Urinary bladder (tissue), 4 donors: ENCODE data around the gene SLC10A7. TPM values are rescaled to one million over a fixed set of nuclear protein-coding genes. Genes with fewer than 3 reads are reported as not detected.

Experiments
- DNase-seq: peaks from one replicate; pipeline ENCODE4 v3.0.0-alpha.2; 2015; ENCODE audit errors: extremely low spot score
- H3K27ac ChIP-seq: one replicate; pipeline ENCODE4 v1.5.1; 2013; ENCODE audit warnings: low read depth, mild to moderate bottlenecking, moderate library complexity
- H3K36me3 ChIP-seq: one replicate; pipeline ENCODE4 v1.6.1; 2013; ENCODE audit warnings: mild to moderate bottlenecking, moderate library complexity; ENCODE audit not compliant: insufficient read depth
- H3K4me1 ChIP-seq: one replicate; pipeline ENCODE4 v1.6.1; 2013; ENCODE audit warnings: mild to moderate bottlenecking, moderate library complexity; ENCODE audit not compliant: insufficient read depth
- H3K4me3 ChIP-seq: one replicate; pipeline ENCODE4 v1.5.1; 2013; ENCODE audit warnings: low read depth, low read length
- WGBS: extraction: QIAGEN DNeasy Blood & Tissue Kit; methylation state at CpG from one replicate; pipeline ENCODE4 v1.1.7; 2013; 5-methylcytosine and 5-hydroxymethylcytosine counted together
- polyA plus RNA-seq: library from polyadenylated mRNA; stranded (reverse); fragments of 200-250 nt; gene quantifications from one replicate; pipeline ENCODE4 v1.2.3, GENCODE V29; 2013
- total RNA-seq: library from RNA; depleted of rRNA; stranded (reverse); fragments of >200 nt; gene quantifications from one replicate; pipeline ENCODE4 v1.2.3, GENCODE V29; 2014
- donor health status: healthy with polysubstance abuse.
- donor health status: healthy.

Gene SLC10A7
- total and polyA plus RNA-seq, 2 donors, result 5.4 to 42.9 TPM

DNA sequence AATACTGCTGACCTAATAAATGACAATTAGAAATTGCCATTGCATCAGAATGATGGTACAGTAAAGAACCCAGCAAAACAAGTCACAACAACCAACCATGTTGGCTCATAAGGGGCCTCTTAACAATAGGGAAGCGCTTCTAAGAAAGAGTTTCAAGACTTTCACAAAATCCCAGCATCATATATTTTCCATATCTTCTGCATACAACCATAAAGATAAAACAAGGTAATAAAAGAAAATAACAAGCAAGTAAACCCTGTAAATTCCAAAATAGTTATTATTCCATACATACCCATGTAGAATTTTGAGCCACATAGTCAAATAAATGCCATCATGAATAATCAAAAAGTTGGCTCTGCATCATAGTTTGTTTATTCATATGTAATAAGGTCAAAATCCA, 8.2 kb downstream of the SLC10A7 start:
- no peaks in the 10 kb centered on the region for H3K36me3 ChIP-seq
- no peak for DNase-seq
- WGBS, result 100% methylated on average over 1 of the region's 1 CpG
- H3K4me1 ChIP-seq, result no peaks in the 10 kb centered on the region
- no peak overlapping the region for H3K27ac ChIP-seq
- H3K4me3 ChIP-seq, result no peak overlapping the region

DNA sequence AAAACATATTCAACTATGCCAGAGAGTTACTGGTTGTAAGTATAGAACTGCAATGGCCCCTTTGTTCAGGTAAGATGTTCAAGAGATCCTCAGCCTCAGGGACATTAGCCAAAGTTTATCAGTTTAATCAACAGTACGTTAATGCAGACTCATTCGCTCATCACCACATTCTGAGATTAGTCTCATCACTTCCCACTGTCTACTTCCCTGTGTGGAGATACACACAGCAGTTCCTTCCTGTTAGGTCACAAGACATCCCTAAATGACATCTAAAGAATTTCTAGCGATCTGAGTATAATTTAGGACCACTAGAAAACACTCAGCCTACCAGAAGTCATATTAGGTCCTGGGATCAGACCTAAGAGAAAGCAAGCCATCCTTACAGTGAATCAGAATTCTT, 10.4 kb downstream of the SLC10A7 start:
- Histone ChIP-seq H3K4me1 (no peaks in the 10 kb centered on the region), H3K4me3 (no peak overlapping the region), H3K36me3 (no peaks in the 10 kb centered on the region), H3K27ac (no peak overlapping the region)
- 68% methylated on average over 3 of the region's 3 CpGs for WGBS
- no peak for DNase-seq

- no peak for DNase-seq
- Histone ChIP-seq H3K36me3 (no peaks in the 10 kb centered on the region), H3K4me1 (no peaks in the 10 kb centered on the region), H3K4me3 (no peak overlapping the region), H3K27ac (no peak overlapping the region)
- 60% methylated on average over 3 of the region's 3 CpGs for WGBS
Measured at GRCh38 chr4:146510942-146511341, 10.8 kb downstream of the SLC10A7 start.

- DNase-seq, result no peak
- no peaks in the 10 kb centered on the region for H3K36me3 ChIP-seq
- WGBS, result 95% methylated on average over 3 of the region's 3 CpGs
- no peak overlapping the region for H3K27ac ChIP-seq
- H3K4me3 ChIP-seq, result no peak overlapping the region
- no peaks in the 10 kb centered on the region for H3K4me1 ChIP-seq
Measured at GRCh38 chr4:146508229-146508939, 13.4 kb downstream of the SLC10A7 start.

GRCh38 chr4:146507632-146508031, 14.1 kb downstream of the SLC10A7 start:
- peaks cover under 1% of the 10 kb centered on the region for H3K36me3 ChIP-seq
- no peaks in the 10 kb centered on the region for H3K4me1 ChIP-seq
- H3K4me3 ChIP-seq, result no peak overlapping the region
- no peak for DNase-seq
- WGBS, result 96% methylated on average over 2 of the region's 2 CpGs
- H3K27ac ChIP-seq, result no peak overlapping the region

DNA sequence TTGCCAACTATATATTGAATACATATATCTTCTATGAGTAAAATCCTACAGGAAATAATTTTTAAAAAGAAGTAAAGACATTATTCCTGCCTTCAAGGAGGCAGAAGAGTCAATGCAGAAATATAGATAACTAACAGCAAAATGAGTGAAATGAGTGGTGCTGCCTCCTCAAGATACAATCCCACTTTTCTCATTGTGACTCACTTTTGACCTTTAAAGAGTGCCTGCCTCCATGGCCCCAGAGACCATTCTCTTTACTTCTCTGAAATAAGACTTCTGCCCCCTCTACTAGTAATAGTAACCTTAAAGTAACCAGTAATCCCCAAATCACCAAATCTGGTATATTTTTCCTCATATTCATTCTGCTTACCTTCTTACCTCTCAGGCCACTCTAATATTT, 15.5 kb downstream of the SLC10A7 start:
- no peak overlapping the region for H3K4me3 ChIP-seq

DNA sequence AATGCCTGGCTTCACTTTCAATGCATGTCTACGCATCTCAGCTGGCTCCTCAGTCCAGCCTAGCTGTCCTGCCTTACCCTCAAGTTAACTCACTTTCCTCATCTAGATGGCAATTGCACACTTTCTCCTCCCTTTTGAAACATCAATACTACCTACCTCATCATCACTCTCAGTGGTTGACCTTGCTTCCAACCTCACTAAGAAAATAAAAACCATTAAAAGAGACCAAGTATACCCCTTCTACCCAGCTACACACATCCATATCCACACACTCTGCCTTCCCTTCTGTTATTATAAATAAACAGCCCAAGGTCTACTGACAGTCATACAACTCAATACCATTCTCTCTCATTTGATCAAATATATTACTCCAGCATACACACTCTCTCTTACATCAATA, 21.5 kb downstream of the SLC10A7 start:
- DNase-seq, result no peak
- no peak overlapping the region for H3K4me3 ChIP-seq
- 100% methylated on average over 1 of the region's 1 CpG for WGBS

More for the DNA sequence above, 15.5 kb downstream of the SLC10A7 start:
- Histone ChIP-seq H3K4me1 (no peaks in the 10 kb centered on the region), H3K36me3 (peaks cover 1% of the 10 kb centered on the region), H3K27ac (no peak overlapping the region)
- DNase-seq, result no peak

GRCh38 chr4:146498291-146498690, 23.4 kb downstream of the SLC10A7 start:
- no peak for DNase-seq
- Histone ChIP-seq H3K27ac (no peak overlapping the region), H3K4me1 (peaks cover 1% of the 10 kb centered on the region), H3K36me3 (peaks cover 1% of the 10 kb centered on the region), H3K4me3 (no peak overlapping the region)
- WGBS, result 62% methylated on average over 4 of the region's 4 CpGs

More for the DNA sequence above, 21.5 kb downstream of the SLC10A7 start:
- Histone ChIP-seq H3K36me3 (peaks cover 1% of the 10 kb centered on the region), H3K4me1 (peaks cover 1% of the 10 kb centered on the region), H3K27ac (no peak overlapping the region)

DNA sequence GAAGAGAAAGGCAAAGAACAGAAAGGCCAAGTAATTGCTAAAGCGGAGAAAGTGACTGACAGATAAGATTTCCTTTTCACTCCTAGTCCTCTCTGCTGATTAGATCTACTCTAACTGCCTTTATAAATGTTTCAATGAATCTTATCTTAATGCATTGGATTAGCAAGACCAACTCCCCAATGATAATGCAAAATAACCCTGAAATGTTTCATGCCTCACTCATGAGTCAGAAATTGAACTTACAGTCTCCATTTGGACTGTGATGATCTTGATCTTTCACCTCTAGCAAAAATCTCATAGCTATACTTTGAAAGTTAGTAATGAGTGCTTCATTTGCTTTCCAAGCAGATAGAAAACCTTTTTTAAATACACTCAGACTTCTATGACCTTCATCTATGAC, 26.5 kb downstream of the SLC10A7 start:
- DNase-seq, result no peak
- Histone ChIP-seq H3K27ac (no peak overlapping the region), H3K36me3 (no peaks in the 10 kb centered on the region), H3K4me3 (no peak overlapping the region), H3K4me1 (peaks cover 1% of the 10 kb centered on the region)
- WGBS, result 75% methylated on average over 1 of the region's 1 CpG

GRCh38 chr4:146494143-146494542, 27.6 kb downstream of the SLC10A7 start:
- H3K4me1 ChIP-seq, result no peaks in the 10 kb centered on the region
- 93% methylated on average over 6 of the region's 6 CpGs for WGBS
- no peak overlapping the region for H3K4me3 ChIP-seq
- H3K36me3 ChIP-seq, result no peaks in the 10 kb centered on the region
- no peak for DNase-seq
- H3K27ac ChIP-seq, result no peak overlapping the region

- no peaks in the 10 kb centered on the region for H3K4me1 ChIP-seq
- 92% methylated on average over 2 of the region's 2 CpGs for WGBS
- no peak overlapping the region for H3K4me3 ChIP-seq
- H3K36me3 ChIP-seq, result peaks cover 3% of the 10 kb centered on the region
- no peak for DNase-seq
- H3K27ac ChIP-seq, result no peak overlapping the region
Measured at GRCh38 chr4:146490106-146490505, 31.6 kb downstream of the SLC10A7 start.

DNA sequence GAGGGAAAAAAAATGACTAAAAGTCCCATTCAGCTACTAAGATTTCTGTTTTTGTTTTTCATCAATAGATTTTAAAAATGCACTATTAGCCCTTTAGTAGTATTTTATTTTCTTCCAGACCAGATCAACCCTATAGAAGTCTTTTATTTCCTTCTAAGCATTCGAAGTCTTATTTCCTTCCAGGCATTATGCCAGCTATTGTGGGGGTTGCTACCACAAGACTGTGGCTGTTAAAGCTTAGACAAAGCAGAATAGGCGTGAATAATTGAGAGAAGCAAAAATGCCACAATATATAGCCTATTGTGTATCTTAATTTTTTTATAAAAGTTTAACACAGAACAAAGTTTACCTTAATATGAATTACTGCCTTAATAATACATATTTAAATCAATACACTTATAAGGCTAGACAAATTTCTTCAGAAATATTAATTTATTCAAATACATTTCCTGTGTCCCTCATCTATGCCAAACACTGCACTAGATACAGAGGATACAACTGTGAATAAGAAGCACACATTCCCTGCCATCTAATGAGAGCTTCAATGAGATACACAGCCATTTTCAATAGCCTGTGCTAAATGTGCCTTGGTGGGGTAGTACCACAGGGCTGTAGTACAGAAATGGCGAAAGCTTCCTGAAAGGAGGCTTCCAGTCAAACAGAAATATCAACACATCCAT, 33.1 kb downstream of the SLC10A7 start:
- Histone ChIP-seq H3K36me3 (peaks cover 6% of the 10 kb centered on the region), H3K4me1 (no peaks in the 10 kb centered on the region), H3K27ac (no peak overlapping the region), H3K4me3 (no peak overlapping the region)
- WGBS, result 67% methylated on average over 3 of the region's 3 CpGs
- no peak for DNase-seq

GRCh38 chr4:146486565-146486964, 35.2 kb downstream of the SLC10A7 start:
- DNase-seq, result no peak
- peaks cover 6% of the 10 kb centered on the region for H3K36me3 ChIP-seq
- WGBS, result 89% methylated on average over 1 of the region's 1 CpG
- no peak overlapping the region for H3K4me3 ChIP-seq
- no peaks in the 10 kb centered on the region for H3K4me1 ChIP-seq
- H3K27ac ChIP-seq, result no peak overlapping the region

DNA sequence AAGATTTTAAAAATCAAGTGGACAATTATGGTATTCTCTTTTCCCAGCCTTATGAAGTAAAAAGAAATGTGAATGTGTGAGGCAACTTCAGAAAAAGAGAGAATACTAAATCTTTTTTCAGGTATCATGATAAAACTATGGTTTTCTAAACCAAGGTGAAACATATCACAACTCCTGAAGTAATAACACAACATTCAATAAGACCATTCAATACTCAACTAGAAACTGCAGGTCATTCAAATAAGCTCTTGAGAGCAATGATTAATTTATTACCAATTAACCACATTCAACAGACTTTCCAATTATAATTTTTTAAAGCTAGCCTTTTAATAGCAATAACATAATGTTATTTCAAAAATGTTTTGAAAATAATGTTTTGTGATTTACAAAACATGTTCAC, 35.8 kb downstream of the SLC10A7 start:
- Histone ChIP-seq H3K4me1 (no peaks in the 10 kb centered on the region), H3K27ac (no peak overlapping the region), H3K4me3 (no peak overlapping the region), H3K36me3 (peaks cover 6% of the 10 kb centered on the region)
- DNase-seq, result no peak
